HG03135 (cell line): ENCODE measurements around the gene SF3A1.
"Not testable (repeated sequence)": the region's sequence is repeated elsewhere in the genome, so short reads cannot be mapped to it uniquely, and the experiment has no call there.

Source experiments
- ATAC-seq: cut with Tn5 transposase; IDR thresholded peaks from one replicate; pipeline ENCODE4 v1.9.1; 2021; ENCODE audit warnings: mild to moderate bottlenecking, moderate library complexity; ENCODE audit not compliant: unreplicated experiment

Gene SF3A1, protein sequence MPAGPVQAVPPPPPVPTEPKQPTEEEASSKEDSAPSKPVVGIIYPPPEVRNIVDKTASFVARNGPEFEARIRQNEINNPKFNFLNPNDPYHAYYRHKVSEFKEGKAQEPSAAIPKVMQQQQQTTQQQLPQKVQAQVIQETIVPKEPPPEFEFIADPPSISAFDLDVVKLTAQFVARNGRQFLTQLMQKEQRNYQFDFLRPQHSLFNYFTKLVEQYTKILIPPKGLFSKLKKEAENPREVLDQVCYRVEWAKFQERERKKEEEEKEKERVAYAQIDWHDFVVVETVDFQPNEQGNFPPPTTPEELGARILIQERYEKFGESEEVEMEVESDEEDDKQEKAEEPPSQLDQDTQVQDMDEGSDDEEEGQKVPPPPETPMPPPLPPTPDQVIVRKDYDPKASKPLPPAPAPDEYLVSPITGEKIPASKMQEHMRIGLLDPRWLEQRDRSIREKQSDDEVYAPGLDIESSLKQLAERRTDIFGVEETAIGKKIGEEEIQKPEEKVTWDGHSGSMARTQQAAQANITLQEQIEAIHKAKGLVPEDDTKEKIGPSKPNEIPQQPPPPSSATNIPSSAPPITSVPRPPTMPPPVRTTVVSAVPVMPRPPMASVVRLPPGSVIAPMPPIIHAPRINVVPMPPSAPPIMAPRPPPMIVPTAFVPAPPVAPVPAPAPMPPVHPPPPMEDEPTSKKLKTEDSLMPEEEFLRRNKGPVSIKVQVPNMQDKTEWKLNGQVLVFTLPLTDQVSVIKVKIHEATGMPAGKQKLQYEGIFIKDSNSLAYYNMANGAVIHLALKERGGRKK

DNA sequence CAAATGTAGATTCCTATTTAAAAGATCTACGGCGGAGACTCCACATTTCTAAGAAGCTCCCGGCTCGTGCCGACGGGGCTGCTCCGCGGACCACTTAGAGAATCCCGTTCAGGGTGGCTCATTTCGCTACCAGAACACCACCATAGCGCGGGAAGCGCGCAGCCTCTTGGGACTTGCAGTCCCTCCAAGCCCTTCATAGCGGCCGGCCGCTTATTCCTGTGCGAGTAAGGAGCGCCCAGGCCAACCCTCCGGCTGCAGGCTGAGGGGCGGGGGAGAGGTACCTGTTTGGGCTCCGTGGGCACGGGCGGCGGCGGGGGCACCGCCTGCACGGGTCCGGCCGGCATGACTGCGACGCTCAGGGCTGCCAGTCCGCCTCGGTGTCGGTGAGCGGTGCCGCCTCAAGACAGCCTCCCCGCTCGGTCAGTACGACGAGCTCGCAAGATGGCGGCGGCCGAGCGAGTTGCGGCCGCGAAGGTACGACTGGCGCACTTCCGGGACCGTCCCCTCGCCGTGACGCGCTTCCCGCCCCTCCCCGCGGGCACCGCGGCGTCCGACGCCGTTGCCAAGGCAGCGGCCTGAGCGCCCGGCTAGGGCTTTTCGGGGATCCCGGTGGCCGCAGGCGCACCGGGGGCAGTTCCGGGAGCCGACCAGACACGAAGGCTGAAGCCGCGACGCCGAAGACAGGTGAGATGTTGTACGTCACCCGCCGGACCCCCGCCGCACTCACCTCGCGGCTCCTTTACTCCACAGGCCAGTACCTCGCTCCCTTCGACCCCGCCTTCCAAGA, at the start of gene SF3A1, which contains the start of gene CCDC157:
TSS of gene SF3A1 (minus strand) at position 446 of the 787 bp plus-strand sequence. CDS start at position 344, 102 bp downstream.
TSS of gene CCDC157 (plus strand) at position 559 of the 787 bp plus-strand sequence. CDS start 8,994 bp downstream, outside the sequence.
- peak; percentile 89 for ATAC-seq

GRCh38 chr22:30406400-30406799, 49.7 kb upstream of the SF3A1 start:
- ATAC-seq: no peak

- ATAC-seq: no peak
Observed at GRCh38 chr22:30405731-30406130, 49.0 kb upstream of the SF3A1 start.

GRCh38 chr22:30404307-30404706, 47.6 kb upstream of the SF3A1 start:
- no peak for ATAC-seq

DNA sequence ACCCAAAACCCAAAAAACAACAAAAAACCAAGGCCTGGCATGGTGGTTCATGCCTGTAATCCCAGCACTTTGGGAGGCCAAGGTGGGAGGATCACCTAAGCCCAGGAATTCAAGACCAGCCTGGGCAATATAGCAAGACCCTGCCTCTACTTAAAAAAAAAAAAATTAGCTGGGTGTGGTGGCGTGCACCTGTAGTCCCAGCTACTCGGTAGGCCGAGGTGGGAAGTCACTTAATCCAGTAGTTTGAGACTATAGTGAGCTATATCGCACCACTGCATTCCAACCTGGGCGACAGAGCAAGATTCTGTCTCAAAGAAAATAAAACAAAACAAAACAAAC, 46.0 kb upstream of the SF3A1 start:
- not testable (repeated sequence) for ATAC-seq

GRCh38 chr22:30402028-30402765, 45.5 kb upstream of the SF3A1 start:
- no peak for ATAC-seq

DNA sequence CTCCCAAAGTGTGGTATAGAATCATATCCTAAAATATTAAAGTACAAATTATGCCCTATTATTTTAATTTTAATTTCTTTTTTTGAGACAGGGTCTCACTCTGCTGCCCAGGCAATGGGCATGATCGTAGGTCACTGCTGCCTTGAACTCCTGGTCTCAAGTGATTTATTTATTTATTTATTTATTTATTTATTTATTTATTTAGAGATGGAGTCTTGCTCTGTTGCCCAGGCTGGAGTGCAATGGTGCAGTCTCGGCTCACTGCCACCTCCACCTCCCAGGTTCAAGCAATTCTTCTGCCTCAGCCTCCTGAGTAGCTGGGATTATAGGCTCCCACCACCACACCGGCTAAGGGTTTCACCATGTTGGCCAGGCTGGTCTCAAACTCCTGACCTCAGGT, 44.3 kb upstream of the SF3A1 start:
- not testable (repeated sequence) for ATAC-seq

DNA sequence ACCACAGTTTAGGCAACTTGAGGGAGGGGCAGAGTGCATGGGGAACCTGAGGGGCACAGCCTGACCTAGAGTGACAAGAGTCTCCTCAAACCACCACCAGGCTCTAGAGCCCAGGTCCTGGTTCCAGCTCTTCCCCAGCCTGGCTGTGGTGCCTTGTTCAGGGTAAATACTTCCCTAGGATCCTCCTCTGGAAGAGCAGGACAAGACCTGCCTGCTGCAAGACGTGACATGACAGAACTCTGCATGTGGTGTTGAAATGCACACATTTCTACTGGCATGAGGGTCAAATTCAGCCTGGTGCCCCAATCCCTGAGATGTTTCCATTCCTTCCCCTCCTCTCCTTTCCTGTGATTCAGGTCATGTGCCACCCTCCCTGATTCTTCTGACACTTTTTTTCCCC, 43.5 kb upstream of the SF3A1 start:
- ATAC-seq: no peak

- no peak for ATAC-seq
Observed at GRCh38 chr22:30399718-30400117, 43.0 kb upstream of the SF3A1 start.

DNA sequence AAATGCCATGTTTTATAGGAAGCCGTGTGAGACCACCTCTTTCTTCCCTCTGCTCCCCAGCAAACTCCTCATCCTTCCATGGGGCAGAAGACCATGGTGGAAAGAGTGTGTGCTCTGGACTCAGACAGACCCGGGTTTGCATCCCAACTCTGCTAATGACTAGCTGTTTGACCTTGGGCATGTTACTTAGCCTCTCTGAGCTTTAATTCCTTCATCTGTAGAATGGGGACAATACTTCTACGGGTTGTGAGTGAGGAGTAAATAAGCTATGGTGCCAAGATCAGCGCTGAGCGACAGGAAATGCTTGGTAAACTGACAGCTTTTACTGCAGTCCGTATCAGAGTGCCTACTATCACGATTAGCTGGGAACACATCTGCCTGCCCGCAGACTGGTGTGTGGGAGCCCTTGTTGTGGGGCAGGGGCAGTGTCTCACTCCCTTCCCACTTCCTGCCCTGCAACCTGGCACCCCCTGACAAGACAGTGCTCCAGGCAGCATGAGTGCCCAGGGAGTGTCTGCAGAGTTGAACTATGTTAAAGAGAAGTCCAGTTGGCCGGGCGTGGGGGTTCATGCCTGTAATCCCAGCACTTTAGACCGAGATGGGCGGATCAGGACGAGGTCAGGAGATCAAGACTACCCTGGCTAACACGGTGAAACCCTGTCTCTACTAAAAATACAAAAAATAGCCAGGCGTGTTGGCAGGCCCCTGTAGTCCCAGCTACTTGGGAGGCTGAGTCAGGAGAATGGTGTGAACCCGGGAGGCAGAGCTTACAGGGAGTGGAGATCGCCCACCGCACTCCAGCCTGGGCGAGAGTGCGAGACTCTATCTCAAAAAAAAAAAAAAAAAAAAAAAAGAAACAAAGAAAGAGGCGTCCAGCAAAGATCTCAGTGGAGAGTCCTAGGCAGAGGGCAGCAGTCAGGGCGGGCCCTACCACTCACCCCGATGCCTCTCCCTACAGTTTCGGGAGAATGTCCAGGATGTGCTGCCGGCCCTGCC, 42.3 kb upstream of the SF3A1 start:
- ATAC-seq: no peak

DNA sequence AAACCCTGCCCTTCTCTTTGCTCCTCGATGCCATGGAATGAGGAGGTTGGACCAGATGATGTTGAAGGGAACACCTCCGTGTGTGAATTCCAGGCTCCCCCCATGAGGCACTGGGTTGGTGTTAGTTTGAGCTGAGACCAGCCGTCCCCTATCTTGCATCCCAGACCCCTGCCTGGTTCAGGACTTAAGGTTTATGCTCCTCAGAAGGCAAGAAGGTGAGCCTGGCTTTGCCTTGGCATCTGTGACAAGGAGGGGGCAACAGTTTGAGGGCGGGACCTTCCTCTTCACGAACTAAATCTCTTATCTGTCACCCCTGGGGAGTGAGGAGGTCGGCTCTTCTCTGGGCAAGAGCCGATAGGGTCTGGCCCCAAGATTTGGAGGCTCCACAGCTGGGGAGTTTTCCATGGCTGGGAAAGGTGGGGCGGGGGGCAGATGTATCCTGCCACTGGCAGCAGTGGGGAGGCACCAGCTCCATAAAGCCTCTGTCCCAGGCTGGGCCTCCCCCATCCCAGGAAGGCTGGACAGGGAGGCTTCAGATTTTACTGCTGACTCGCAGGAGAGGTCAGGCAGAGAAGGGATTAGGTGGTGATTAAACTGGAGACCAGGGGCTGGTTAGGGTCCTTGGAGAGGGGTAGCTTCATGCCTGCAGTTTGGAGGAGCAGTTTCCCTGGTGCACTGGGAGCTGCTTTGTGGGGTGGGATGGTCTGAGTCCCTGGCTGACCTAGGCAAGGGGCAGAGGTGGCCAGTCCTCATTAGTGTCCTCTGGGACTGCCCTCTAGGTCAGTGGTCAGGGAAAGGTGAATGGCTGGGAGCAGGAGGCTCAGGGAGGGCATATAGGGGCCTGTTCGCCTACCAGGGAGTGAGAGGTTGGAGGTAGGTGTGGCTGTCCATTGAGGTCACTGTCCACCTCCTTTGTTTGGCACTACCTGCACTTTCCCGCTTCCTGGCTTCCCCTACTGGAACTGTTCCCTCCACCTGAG, 41.3 kb upstream of the SF3A1 start:
- no peak for ATAC-seq

- ATAC-seq: no peak
Observed at GRCh38 chr22:30396871-30397655, 40.4 kb upstream of the SF3A1 start, which contains the start of gene SEC14L2. TSS of gene SEC14L2 (plus strand) at chr22:30397018. CDS start at chr22:30397117, 99 bp downstream.

DNA sequence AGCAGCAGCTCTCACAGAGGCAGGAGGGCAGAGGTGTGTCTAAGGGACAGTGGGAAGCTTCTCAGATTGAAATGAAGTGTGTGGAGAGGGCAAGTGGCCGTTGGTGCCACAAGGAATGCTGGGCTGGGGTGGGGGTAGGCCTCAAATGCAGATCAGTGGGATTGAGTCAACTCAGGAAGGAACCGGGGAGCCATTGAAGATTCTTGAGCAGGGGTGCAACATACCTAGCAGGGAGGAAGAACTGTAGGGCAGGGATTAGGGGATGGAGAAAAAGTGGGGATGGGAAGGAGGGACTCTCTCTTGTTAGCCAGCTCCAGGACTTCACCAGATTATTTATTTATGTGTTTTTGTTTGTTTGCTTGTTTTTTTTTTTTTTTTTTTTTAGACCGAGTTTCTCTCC, 37.2 kb upstream of the SF3A1 start:
- no peak for ATAC-seq

DNA sequence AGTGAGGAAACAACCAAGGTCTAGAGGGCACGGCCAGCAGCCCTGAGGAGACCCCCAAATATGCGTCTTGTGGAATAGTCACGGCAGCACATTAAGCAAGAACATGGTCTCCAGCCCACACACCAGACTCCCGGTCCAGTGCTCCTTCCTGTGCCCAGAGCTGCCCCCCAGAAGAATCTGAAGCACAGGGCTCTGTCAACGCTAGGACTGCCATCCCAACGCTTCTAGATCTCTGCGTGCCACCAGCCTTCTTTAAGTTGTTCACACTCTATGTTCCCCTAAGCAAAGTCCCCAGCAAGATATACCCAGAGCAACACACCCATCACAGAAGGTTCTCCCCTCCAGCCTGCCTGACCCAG, 36.6 kb upstream of the SF3A1 start:
- no peak for ATAC-seq

- no peak for ATAC-seq
Observed at GRCh38 chr22:30392661-30393321, 36.1 kb upstream of the SF3A1 start.

DNA sequence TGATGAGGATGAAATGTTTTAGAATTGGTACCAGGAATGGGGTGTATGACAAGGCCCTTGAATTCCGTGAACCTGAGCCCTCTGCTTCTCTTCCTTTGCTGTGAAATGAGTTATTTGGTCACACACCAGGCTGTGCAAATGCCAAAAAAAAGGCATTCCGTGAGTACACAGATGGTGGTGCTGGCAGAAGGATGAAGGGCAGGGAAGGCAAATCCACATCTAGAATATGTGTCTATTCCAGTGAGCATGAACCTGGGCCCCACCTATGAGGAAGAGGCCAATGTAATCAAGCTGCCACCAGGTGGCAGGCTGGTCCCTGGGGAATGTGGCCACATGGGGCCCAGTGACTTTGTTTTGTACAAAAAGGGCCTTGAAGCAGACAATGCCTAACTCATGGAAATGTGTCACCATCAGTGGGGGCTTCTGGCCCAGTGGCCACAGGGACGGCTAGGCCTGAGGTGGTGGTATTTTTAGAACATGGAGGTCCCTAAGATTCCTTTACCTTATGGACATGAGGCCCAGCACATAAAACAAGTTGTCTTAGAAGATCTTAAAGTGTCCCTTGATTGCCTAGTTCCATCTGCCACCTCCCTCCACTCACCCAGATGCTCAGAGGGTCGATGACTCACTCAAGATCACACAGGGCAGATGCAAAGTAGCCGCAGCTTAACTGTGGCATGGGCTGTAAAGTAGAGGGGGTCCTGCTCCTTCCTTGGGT, 34.4 kb upstream of the SF3A1 start:
- ATAC-seq: no peak
